Right cardiac atrium (tissue), 5 donors: ENCODE measurements around the gene AGAP1. TPM values are rescaled to one million over a fixed set of nuclear protein-coding genes. Genes with fewer than 3 reads are reported as not detected.

Experiments used
- ATAC-seq, 2 donors: fragments of 200-7000 bp; cut with Tn5 transposase; one replicate each; pipeline versions ENCODE4 v1.8.0 to v1.9.1; 2020; ENCODE audit warnings: moderate library complexity in 2 of 2, mild to moderate bottlenecking in 1 of 2
- DNase-seq, 3 donors: peaks; one replicate each; pipeline ENCODE4 v3.0.0-alpha.2; 2020
- H3K27ac ChIP-seq: one replicate; pipeline ENCODE4 v1.5.1; 2013; ENCODE audit warnings: mild to moderate bottlenecking, low read length, control low read depth, moderate library complexity
- H3K27me3 ChIP-seq: one replicate; pipeline ENCODE4 v1.6.1; 2013; ENCODE audit not compliant: control insufficient read depth, insufficient read depth
- H3K4me1 ChIP-seq: one replicate; pipeline ENCODE4 v1.6.1; 2013; ENCODE audit warnings: low read length; ENCODE audit not compliant: control insufficient read depth, insufficient read depth
- H3K4me3 ChIP-seq: one replicate; pipeline ENCODE4 v1.5.1; 2013; ENCODE audit warnings: low read length, control low read depth
- H3K9me3 ChIP-seq: one replicate; pipeline ENCODE4 v1.6.1; 2013; ENCODE audit warnings: low read length; ENCODE audit not compliant: control insufficient read depth
- WGBS: extraction: QIAGEN DNeasy Blood & Tissue Kit; methylation state at CpG from one replicate; pipeline ENCODE4 v1.1.7; 2013; 5-methylcytosine and 5-hydroxymethylcytosine counted together
- intact Hi-C, 4 donors: fragments of 100-400 bp; cut with DNase I; formaldehyde crosslinking; loops; one replicate each; pipeline versions ENCODE4 v1.11.0 to v1.14.0; 2022 to 2023
- polyA plus RNA-seq: library from polyadenylated mRNA; stranded (reverse); fragments of 200-250 nt; gene quantifications from one replicate; pipeline ENCODE4 v1.2.3, GENCODE V29; 2013
- total RNA-seq, 4 donors: library from RNA; stranded (reverse); fragmentation: NEBNext Ultra II Directional; extraction: Animal tissue kit (Norgen Biotek cat#: 25700); gene quantifications; one replicate each; pipeline ENCODE4 v1.2.1, GENCODE V29; 2021
- donor health status: healthy with polysubstance abuse.
- donor health status: DM: no; HTN: yes; CAD: no.
- donor health status: DM: no; HTN: no; CAD: no.
- donor health status: DM: no; HTN: yes; CAD: no; lungs with severe emphysema.
- donor health status: DM: yes; HTN: yes; CAD: no.

Gene AGAP1
- total and polyA plus RNA-seq, 5 donors, result 10.5 to 25.3 (median 22.6) TPM

GRCh38 chr2:236167297-236168109 is 673.7 kb downstream of the AGAP1 start:
- Histone ChIP-seq H3K27ac (no peak overlapping the region), H3K27me3 (no peaks in the 10 kb centered on the region), H3K4me3 (peak overlapping the region; percentile 18), H3K9me3 (no peaks in the 10 kb centered on the region), H3K4me1 (no peaks in the 10 kb centered on the region)
- ATAC-seq (no peak), DNase-seq (peak in 1 of 3 donors; percentile 58)
- 1% methylated on average over 112 of the region's 112 CpGs for WGBS
- intact Hi-C loops, result no loop called here

GRCh38 chr2:236168110-236169080 is 674.6 kb downstream of the AGAP1 start, which contains the start of gene GBX2:
TSS of gene GBX2 (minus strand) at chr2:236168386. CDS start at chr2:236167971, 415 bp downstream.
- peak in 2 of 3 donors; percentile 29 to 40 for DNase-seq
- intact Hi-C loops, result no loop called here
- peak; percentile 17 to 52 for ATAC-seq
- 2% methylated on average over 105 of the region's 105 CpGs for WGBS
- H3K27ac ChIP-seq, result no peak within 1 kb of the TSS
- H3K4me3 ChIP-seq, result peak within 1 kb of the TSS; percentile 18
- no peaks in the 10 kb centered on the region for H3K4me1 ChIP-seq
- H3K9me3 ChIP-seq, result no peaks in the 10 kb centered on the region
- no peaks in the 10 kb centered on the region for H3K27me3 ChIP-seq

GRCh38 chr2:236169151-236169721 is 675.4 kb downstream of the AGAP1 start:
- WGBS, result 6% methylated on average over 36 of the region's 36 CpGs
- DNase-seq (peak in 1 of 3 donors; percentile 18), ATAC-seq (no peak)
- intact Hi-C loops, result no loop called here
- no peak overlapping the region for H3K27ac ChIP-seq
- no peaks in the 10 kb centered on the region for H3K4me1 ChIP-seq
- no peaks in the 10 kb centered on the region for H3K27me3 ChIP-seq
- no peak overlapping the region for H3K4me3 ChIP-seq
- H3K9me3 ChIP-seq, result no peaks in the 10 kb centered on the region

GRCh38 chr2:236169741-236170589 is 676.1 kb downstream of the AGAP1 start:
- H3K9me3 ChIP-seq, result no peaks in the 10 kb centered on the region
- no peaks in the 10 kb centered on the region for H3K27me3 ChIP-seq

GRCh38 chr2:236170590-236171165 is 676.8 kb downstream of the AGAP1 start:
- intact Hi-C loops, result loop anchor here in 1 of 4 donors (10.0 kb wide), 1 partner anchor 366 kb away; no protein-coding TSS in a partner anchor
- 12% methylated on average over 21 of the region's 21 CpGs for WGBS
- no peaks in the 10 kb centered on the region for H3K9me3 ChIP-seq
- no peaks in the 10 kb centered on the region for H3K4me1 ChIP-seq
- ATAC-seq (no peak), DNase-seq (no peak)
- H3K27me3 ChIP-seq, result no peaks in the 10 kb centered on the region
- no peak overlapping the region for H3K27ac ChIP-seq
- no peak overlapping the region for H3K4me3 ChIP-seq

More at GRCh38 chr2:236169741-236170589, 676.1 kb downstream of the AGAP1 start:
- WGBS, result 7% methylated on average over 38 of the region's 38 CpGs
- intact Hi-C loops, result loop anchor here in 1 of 4 donors (10.0 kb wide), 1 partner anchor 365 kb away; no protein-coding TSS in a partner anchor
- ATAC-seq (no peak), DNase-seq (peak in 1 of 3 donors; percentile 30)
- Histone ChIP-seq H3K4me3 (no peak overlapping the region), H3K27ac (no peak overlapping the region), H3K4me1 (no peaks in the 10 kb centered on the region)

- no peaks in the 10 kb centered on the region for H3K4me1 ChIP-seq
- intact Hi-C loops, result loop anchor here in 1 of 4 donors (10.0 kb wide), 1 partner anchor 366 kb away; no protein-coding TSS in a partner anchor
These were observed 677.4 kb downstream of the AGAP1 start for GRCh38 chr2:236171181-236171679.

GRCh38 chr2:236171680-236172254 is 677.9 kb downstream of the AGAP1 start:
- no peak overlapping the region for H3K27ac ChIP-seq
- H3K4me3 ChIP-seq, result no peak overlapping the region
- H3K9me3 ChIP-seq, result no peaks in the 10 kb centered on the region
- no peaks in the 10 kb centered on the region for H3K4me1 ChIP-seq
- intact Hi-C loops, result loop anchor here in 1 of 4 donors (10.0 kb wide), 1 partner anchor 367 kb away; no protein-coding TSS in a partner anchor
- DNase-seq (no peak), ATAC-seq (no peak)
- whole genome bisulfite sequencing, result 7% methylated on average over 16 of the region's 16 CpGs
- no peaks in the 10 kb centered on the region for H3K27me3 ChIP-seq

More at GRCh38 chr2:236171181-236171679, 677.4 kb downstream of the AGAP1 start:
- ATAC-seq (no peak), DNase-seq (peak in 1 of 3 donors; percentile 29)
- H3K27ac ChIP-seq, result no peak overlapping the region
- 4% methylated on average over 27 of the region's 27 CpGs for WGBS
- H3K9me3 ChIP-seq, result no peaks in the 10 kb centered on the region
- H3K27me3 ChIP-seq, result no peaks in the 10 kb centered on the region
- no peak overlapping the region for H3K4me3 ChIP-seq

GRCh38 chr2:236172255-236173035 is 678.6 kb downstream of the AGAP1 start:
- Histone ChIP-seq H3K27ac (no peak overlapping the region), H3K9me3 (no peaks in the 10 kb centered on the region), H3K27me3 (no peaks in the 10 kb centered on the region), H3K4me1 (no peaks in the 10 kb centered on the region), H3K4me3 (no peak overlapping the region)
- intact Hi-C loops, result loop anchor here in 1 of 4 donors (10.0 kb wide), 1 partner anchor 368 kb away; no protein-coding TSS in a partner anchor
- no peak for DNase-seq
- WGBS, result 6% methylated on average over 46 of the region's 46 CpGs
- ATAC-seq, result no peak
